CD14-positive monocyte (primary cell): ENCODE measurements around the gene STAM2. TPM values are rescaled to one million over a fixed set of nuclear protein-coding genes. Genes with fewer than 3 reads are reported as not detected.
A peak's percentile ranks its signal among the peaks of the same experiment; 100 is the strongest.
"Not testable (repeated sequence)": the region's sequence is repeated elsewhere in the genome, so short reads cannot be mapped to it uniquely, and the experiment has no call there.

Source experiments
- DNase-seq, 3 donors: peaks; one replicate each; pipeline ENCODE4 v3.0.0-alpha.2; 2011 to 2022
- H2AFZ ChIP-seq: 2 replicates; pipeline ENCODE4 v1.6.0; 2012; ENCODE audit warnings: mild to moderate bottlenecking, low read depth, low read length, inconsistent platforms; ENCODE audit not compliant: insufficient read depth, poor library complexity, severe bottlenecking
- H3K27ac ChIP-seq, 2 donors: 1 replicate in 1 of 2; 2 replicates in 1 of 2; pipeline ENCODE4 v1.5.1; 2012 to 2013; ENCODE audit warnings: low read length in 2 of 2, control low read depth in 1 of 2, inconsistent platforms in 1 of 2, low read depth in 1 of 2, mild to moderate bottlenecking in 1 of 2
- H3K27me3 ChIP-seq, 2 donors: one replicate each; pipeline versions ENCODE4 v1.6.0 to v1.6.1; 2011 to 2013; ENCODE audit warnings: low read length in 2 of 2; ENCODE audit not compliant: control insufficient read depth in 2 of 2, insufficient read depth in 2 of 2
- H3K36me3 ChIP-seq, 2 donors: replicated peaks in 1 of 2; 1 replicate in 1 of 2; 2 replicates in 1 of 2; pipeline versions ENCODE4 v1.5.1 to v1.6.1; 2012 to 2013; ENCODE audit warnings: low read length in 2 of 2, control low read depth in 1 of 2, inconsistent platforms in 1 of 2, mild to moderate bottlenecking in 1 of 2; ENCODE audit not compliant: insufficient read depth in 2 of 2, control insufficient read depth in 1 of 2
- H3K4me1 ChIP-seq, 2 donors: 1 replicate in 1 of 2; 2 replicates in 1 of 2; pipeline versions ENCODE4 v1.5.1 to v1.6.1; 2012 to 2013; ENCODE audit warnings: low read length in 2 of 2, control low read depth in 1 of 2, inconsistent platforms in 1 of 2, mild to moderate bottlenecking in 1 of 2, moderate library complexity in 1 of 2; ENCODE audit not compliant: insufficient read depth in 2 of 2, control insufficient read depth in 1 of 2
- H3K4me2 ChIP-seq: replicated peaks from 2 replicates; pipeline ENCODE3; 2012; ENCODE audit warnings: low read length, moderate library complexity, mild to moderate bottlenecking; ENCODE audit not compliant: poor library complexity, severe bottlenecking; ENCODE audit errors: extremely low read depth
- H3K4me3 ChIP-seq, 3 experiments: fragments of 200-600 bp in 1 of 3; sonication (generic) in 1 of 3; replicated peaks in 1 of 3; 1 replicate in 2 of 3; 2 replicates in 1 of 3; pipeline ENCODE4 v1.5.1; 2011 to 2013; ENCODE audit warnings: low read length in 3 of 3, mild to moderate bottlenecking in 3 of 3, control low read depth in 2 of 3, low read depth in 2 of 3, inconsistent platforms in 1 of 3, moderate library complexity in 1 of 3
- H3K79me2 ChIP-seq: 2 replicates; pipeline ENCODE4 v1.6.0; 2012; ENCODE audit warnings: mild to moderate bottlenecking, control low read depth, inconsistent platforms, low read length, moderate library complexity; ENCODE audit not compliant: insufficient read depth
- H3K9ac ChIP-seq: 2 replicates; pipeline ENCODE4 v1.6.0; 2017; ENCODE audit warnings: low read length, mild to moderate bottlenecking; ENCODE audit not compliant: insufficient read depth, poor library complexity, severe bottlenecking
- H3K9me3 ChIP-seq, 2 donors: replicated peaks in 1 of 2; 1 replicate in 1 of 2; 2 replicates in 1 of 2; pipeline versions ENCODE4 v1.5.1 to v1.6.1; 2012 to 2013; ENCODE audit warnings: low read length in 2 of 2, control low read depth in 1 of 2; ENCODE audit not compliant: control insufficient read depth in 1 of 2, insufficient read depth in 1 of 2
- H4K20me1 ChIP-seq: 2 replicates; pipeline ENCODE4 v1.6.0; 2012; ENCODE audit warnings: mild to moderate bottlenecking, low read length, control low read depth, moderate library complexity; ENCODE audit not compliant: insufficient read depth
- H3K27ac Mint-ChIP-seq, 7 donors: one replicate each; pipeline ENCODE4 v1.8.0; 2020; ENCODE audit warnings: mild to moderate bottlenecking in 7 of 7, mixed read lengths in 7 of 7, moderate library complexity in 6 of 7, inconsistent platforms in 2 of 7
- H3K27me3 Mint-ChIP-seq, 3 donors: one replicate each; pipeline ENCODE4 v1.8.0; 2021 to 2022; ENCODE audit warnings: low read depth in 3 of 3, mild to moderate bottlenecking in 3 of 3, mixed read lengths in 3 of 3, moderate library complexity in 3 of 3, inconsistent platforms in 1 of 3
- H3K36me3 Mint-ChIP-seq, 2 donors: one replicate each; pipeline ENCODE4 v1.8.0; 2020; ENCODE audit warnings: mixed read lengths in 2 of 2, inconsistent platforms in 1 of 2, mild to moderate bottlenecking in 1 of 2
- H3K4me1 Mint-ChIP-seq: one replicate; pipeline ENCODE4 v1.8.0; 2020; ENCODE audit warnings: mild to moderate bottlenecking, mixed read lengths
- H3K4me3 Mint-ChIP-seq, 2 donors: one replicate each; pipeline ENCODE4 v1.8.0; 2020; ENCODE audit warnings: mild to moderate bottlenecking in 2 of 2, mixed read lengths in 2 of 2, moderate library complexity in 1 of 2
- H3K9me3 Mint-ChIP-seq, 7 donors: one replicate each; pipeline ENCODE4 v1.8.0; 2020 to 2022; ENCODE audit warnings: mixed read lengths in 7 of 7, mild to moderate bottlenecking in 6 of 7, moderate library complexity in 6 of 7, inconsistent platforms in 2 of 7
- WGBS: methylation state at CpG from one replicate; pipeline ENCODE4 v1.1.5; 2013; ENCODE audit warnings: missing lambda C conversion rate; ENCODE audit not compliant: insufficient coverage; 5-methylcytosine and 5-hydroxymethylcytosine counted together
- intact Hi-C, 2 donors: fragments of 100-400 bp; cut with micrococcal nuclease; formaldehyde crosslinking; loops; one replicate each; pipeline versions ENCODE4 v1.15.0 to v1.15.1; 2023
- polyA plus RNA-seq, 3 donors: library from polyadenylated mRNA; depleted of rRNA in 1 of 3; unstranded in 2 of 3; stranded (reverse) in 1 of 3; fragments of 300-500 nt in 2 of 3; fragments of >200 nt in 1 of 3; fragmentation: Illumina TruSeq in 2 of 3; gene quantifications; 1 replicate in 2 of 3; 2 replicates in 1 of 3; pipeline ENCODE4 v1.2.3, GENCODE V29; 2012 to 2021
- TF ChIP-seq, protein P1 (sequence below): fragments of 200-600 bp; IDR thresholded peaks from one replicate; pipeline ENCODE4 v1.8.0; 2022; ENCODE audit warnings: antibody characterized with exemption, mild to moderate bottlenecking

STAM2 gene
- polyA plus RNA-seq, 3 donors = 6.9 to 12.6 (median 8.2) TPM

DNA sequence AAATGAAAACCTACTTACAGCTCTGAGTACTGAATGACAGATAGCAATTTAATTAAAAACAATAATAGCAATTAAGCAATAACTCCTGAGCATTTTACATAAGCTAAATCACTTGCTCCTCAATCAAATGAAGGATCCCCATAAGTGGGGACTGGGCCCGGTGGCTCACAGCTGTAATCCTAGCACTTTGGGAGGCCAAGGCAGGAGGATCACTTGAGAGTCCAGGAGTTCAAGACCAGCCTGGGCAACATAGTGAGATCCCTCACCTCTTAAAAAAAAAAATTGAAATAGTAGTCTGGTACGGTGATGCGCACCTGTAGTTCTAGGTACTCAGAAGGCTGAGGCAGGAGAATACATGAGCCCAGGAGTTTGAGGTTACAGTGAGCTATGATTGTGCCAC lies 13.4 kb downstream of the STAM2 start:
- Histone ChIP-seq H3K27me3 (no peaks in the 10 kb centered on the region), H2AFZ (no peak overlapping the region), H3K9me3 (peaks cover 0 to 2% of the 10 kb centered on the region in 2 donors), H4K20me1 (peaks cover 83% of the 10 kb centered on the region), H3K4me3 (no peak overlapping the region), H3K4me1 (peaks cover 2 to 10% of the 10 kb centered on the region in 2 donors), H3K36me3 (peaks cover 0 to 12% of the 10 kb centered on the region in 2 donors), H3K79me2 (peaks cover 90% of the 10 kb centered on the region), H3K4me2 (no peak overlapping the region), H3K27ac (no peak overlapping the region), H3K9ac (no peak overlapping the region)
- Mint-ChIP-seq H3K36me3 (peaks cover 9 to 55% of the 10 kb centered on the region in 2 donors), H3K4me1 (peaks cover 15% of the 10 kb centered on the region), H3K4me3 (no peak overlapping the region), H3K27me3 (no peaks in the 10 kb centered on the region), H3K9me3 (peaks cover 5 to 24% (median 8%) of the 10 kb centered on the region in 7 donors), H3K27ac (peak overlapping the region in 1 of 7 donors; percentile 22)
- WGBS = no CpG with 5 or more reads among the region's 3 CpGs
- DNase-seq = no peak
- intact Hi-C loops = no loop called here
- TF ChIP-seq, protein P1, sequence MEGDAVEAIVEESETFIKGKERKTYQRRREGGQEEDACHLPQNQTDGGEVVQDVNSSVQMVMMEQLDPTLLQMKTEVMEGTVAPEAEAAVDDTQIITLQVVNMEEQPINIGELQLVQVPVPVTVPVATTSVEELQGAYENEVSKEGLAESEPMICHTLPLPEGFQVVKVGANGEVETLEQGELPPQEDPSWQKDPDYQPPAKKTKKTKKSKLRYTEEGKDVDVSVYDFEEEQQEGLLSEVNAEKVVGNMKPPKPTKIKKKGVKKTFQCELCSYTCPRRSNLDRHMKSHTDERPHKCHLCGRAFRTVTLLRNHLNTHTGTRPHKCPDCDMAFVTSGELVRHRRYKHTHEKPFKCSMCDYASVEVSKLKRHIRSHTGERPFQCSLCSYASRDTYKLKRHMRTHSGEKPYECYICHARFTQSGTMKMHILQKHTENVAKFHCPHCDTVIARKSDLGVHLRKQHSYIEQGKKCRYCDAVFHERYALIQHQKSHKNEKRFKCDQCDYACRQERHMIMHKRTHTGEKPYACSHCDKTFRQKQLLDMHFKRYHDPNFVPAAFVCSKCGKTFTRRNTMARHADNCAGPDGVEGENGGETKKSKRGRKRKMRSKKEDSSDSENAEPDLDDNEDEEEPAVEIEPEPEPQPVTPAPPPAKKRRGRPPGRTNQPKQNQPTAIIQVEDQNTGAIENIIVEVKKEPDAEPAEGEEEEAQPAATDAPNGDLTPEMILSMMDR = no peak

DNA sequence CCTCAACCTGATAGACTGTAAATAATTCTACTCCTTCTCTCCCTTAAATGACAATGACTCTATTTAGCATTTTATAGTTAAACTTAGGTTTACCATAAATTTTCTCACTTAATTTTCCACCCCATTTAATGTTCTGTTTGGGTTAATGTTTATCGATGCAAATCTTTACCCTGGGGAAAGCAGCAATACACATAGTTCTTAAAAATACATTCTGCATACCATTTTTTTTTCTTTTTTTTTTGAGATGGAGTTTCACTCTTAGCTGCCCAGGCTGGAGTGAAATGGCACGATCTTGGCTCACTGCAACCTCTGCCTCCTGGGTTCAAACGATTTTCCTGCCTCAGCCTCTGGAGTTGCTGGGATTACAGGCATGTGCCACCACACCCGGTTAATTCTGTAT lies 14.0 kb downstream of the STAM2 start:
- no peak overlapping the region for H3K4me3 Mint-ChIP-seq
- peaks cover 5 to 24% (median 8%) of the 10 kb centered on the region in 7 donors for H3K9me3 Mint-ChIP-seq
- intact Hi-C loops = no loop called here
- peaks cover 14% of the 10 kb centered on the region for H3K4me1 Mint-ChIP-seq
- Histone ChIP-seq H2AFZ (no peak overlapping the region), H3K36me3 (peaks cover 0 to 14% of the 10 kb centered on the region in 2 donors), H3K27me3 (no peaks in the 10 kb centered on the region), H3K27ac (no peak overlapping the region), H3K9ac (no peak overlapping the region), H3K79me2 (peaks cover 90% of the 10 kb centered on the region), H4K20me1 (peaks cover 83% of the 10 kb centered on the region), H3K4me3 (no peak overlapping the region), H3K9me3 (peaks cover 0 to 2% of the 10 kb centered on the region in 2 donors), H3K4me2 (no peak overlapping the region), H3K4me1 (peaks cover 0 to 5% of the 10 kb centered on the region in 2 donors)
- TF ChIP-seq, protein P1 = no peak
- peaks cover 13 to 56% of the 10 kb centered on the region in 2 donors for H3K36me3 Mint-ChIP-seq
- no peak for DNase-seq
- H3K27me3 Mint-ChIP-seq = no peaks in the 10 kb centered on the region
- whole genome bisulfite sequencing = no CpG with 5 or more reads among the region's 4 CpGs
- no peak overlapping the region for H3K27ac Mint-ChIP-seq

DNA sequence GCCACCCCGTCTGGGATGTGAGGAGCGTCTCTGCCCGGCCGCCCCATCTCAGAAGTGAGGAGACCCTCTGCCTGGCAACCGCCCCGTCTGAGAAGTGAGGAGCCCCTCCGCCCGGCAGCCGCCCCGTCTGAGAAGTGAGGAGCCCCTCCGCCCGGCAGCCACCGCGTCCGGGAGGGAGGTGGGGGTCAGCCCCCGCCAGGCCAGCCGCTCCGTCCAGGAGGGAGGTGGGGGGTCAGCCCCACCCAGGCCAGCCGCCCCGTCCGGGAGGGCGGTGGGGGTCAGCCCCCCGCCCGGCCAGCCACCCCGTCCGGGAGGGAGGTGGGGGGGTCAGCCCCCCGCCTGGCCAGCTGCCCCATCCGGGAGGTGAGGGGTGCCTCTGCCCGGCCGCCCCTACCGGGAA lies 15.2 kb downstream of the STAM2 start:
- H3K36me3 Mint-ChIP-seq = peaks cover 13 to 53% of the 10 kb centered on the region in 2 donors
- DNase-seq, H3K4me3 Mint-ChIP-seq, H3K9ac ChIP-seq, H3K9me3 ChIP-seq, H3K4me1 ChIP-seq, H3K4me1 Mint-ChIP-seq, H3K27me3 ChIP-seq, H3K27ac ChIP-seq, H3K27ac Mint-ChIP-seq, intact Hi-C loops, H3K27me3 Mint-ChIP-seq, H3K4me2 ChIP-seq, H2AFZ ChIP-seq, H3K4me3 ChIP-seq: not testable (repeated sequence)
- H4K20me1 ChIP-seq = peaks cover 83% of the 10 kb centered on the region
- 100% methylated on average over 5 of the region's 31 CpGs for WGBS
- peaks cover 0 to 14% of the 10 kb centered on the region in 2 donors for H3K36me3 ChIP-seq
- peaks cover 5 to 24% (median 8%) of the 10 kb centered on the region in 7 donors for H3K9me3 Mint-ChIP-seq
- H3K79me2 ChIP-seq = peaks cover 90% of the 10 kb centered on the region
